ENCODE results near the gene CGNL1. TPM values are rescaled to one million over a fixed set of nuclear protein-coding genes. Genes with fewer than 3 reads are reported as not detected.
A peak's percentile ranks its signal among the peaks of the same experiment; 100 is the strongest.

CGNL1 gene
- total and polyA plus RNA-seq, 2 experiments from 2014 or later: 11.4 to 13.1 TPM

- Histone ChIP-seq H3K4me2 (no peak overlapping the region), H3K27me3 (no peaks in the 10 kb centered on the region), H3K4me3 (no peak overlapping the region), H3K36me3 (replicated peaks; ENCODE audit: insufficient read depth, low read depth) (no peaks in the 10 kb centered on the region), H3K4me1 (ENCODE audit: insufficient read depth) (peaks cover 23% of the 10 kb centered on the region), H4K20me1 (ENCODE audit: insufficient read depth, poor library complexity, severe bottlenecking) (no peaks in the 10 kb centered on the region), H3K79me2 (no peaks in the 10 kb centered on the region), H3K27ac (peak overlapping the region; percentile 60), H3K9me3 (ENCODE audit: low read depth) (no peaks in the 10 kb centered on the region), H2AFZ (no peak overlapping the region), H3K9me2 (replicated peaks; ENCODE audit: insufficient read depth) (no peaks in the 10 kb centered on the region)
- DNase-seq (ENCODE audit: low spot score): no peak
- WGBS (ENCODE audit: low lambda C conversion rate, missing lambda C conversion rate): 52% methylated on average over 3 of the region's 3 CpGs
- TF ChIP-seq EZH2phosphoT487 (IDR thresholded peaks at IDR 0.05; ENCODE audit: low read depth, severe bottlenecking, unreplicated experiment) (no peak), EZH2 (IDR thresholded peaks at IDR 0.05; ENCODE audit: borderline replicate concordance) (no peak)
- TF ChIP-seq, protein P1, sequence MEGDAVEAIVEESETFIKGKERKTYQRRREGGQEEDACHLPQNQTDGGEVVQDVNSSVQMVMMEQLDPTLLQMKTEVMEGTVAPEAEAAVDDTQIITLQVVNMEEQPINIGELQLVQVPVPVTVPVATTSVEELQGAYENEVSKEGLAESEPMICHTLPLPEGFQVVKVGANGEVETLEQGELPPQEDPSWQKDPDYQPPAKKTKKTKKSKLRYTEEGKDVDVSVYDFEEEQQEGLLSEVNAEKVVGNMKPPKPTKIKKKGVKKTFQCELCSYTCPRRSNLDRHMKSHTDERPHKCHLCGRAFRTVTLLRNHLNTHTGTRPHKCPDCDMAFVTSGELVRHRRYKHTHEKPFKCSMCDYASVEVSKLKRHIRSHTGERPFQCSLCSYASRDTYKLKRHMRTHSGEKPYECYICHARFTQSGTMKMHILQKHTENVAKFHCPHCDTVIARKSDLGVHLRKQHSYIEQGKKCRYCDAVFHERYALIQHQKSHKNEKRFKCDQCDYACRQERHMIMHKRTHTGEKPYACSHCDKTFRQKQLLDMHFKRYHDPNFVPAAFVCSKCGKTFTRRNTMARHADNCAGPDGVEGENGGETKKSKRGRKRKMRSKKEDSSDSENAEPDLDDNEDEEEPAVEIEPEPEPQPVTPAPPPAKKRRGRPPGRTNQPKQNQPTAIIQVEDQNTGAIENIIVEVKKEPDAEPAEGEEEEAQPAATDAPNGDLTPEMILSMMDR (IDR thresholded peaks at IDR 0.05; ENCODE audit: poor library complexity): no peak
Measured at GRCh38 chr15:57442335-57442734, 66.0 kb downstream of the CGNL1 start.

DNA sequence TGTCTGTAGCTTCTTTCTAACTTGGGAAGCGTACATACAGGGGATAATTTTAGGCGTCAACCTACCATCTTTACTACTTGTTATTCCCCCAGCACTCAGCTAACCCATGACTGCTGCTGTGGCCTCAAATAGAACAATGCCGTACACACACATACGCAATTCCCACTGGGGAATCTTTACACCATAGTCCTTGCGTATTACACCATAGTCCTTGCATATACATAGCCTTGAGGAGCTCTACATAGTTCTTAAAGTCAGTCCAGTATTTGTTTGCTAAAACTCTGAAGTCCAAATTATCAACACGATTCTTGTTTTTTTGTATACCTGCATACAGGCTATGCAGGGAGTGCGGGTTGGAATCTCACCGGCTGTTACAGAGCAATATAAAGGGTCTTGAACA, 67.2 kb downstream of the CGNL1 start:
- 99% methylated on average over 8 of the region's 8 CpGs for WGBS (ENCODE audit: low lambda C conversion rate, missing lambda C conversion rate)
- no peaks in the 10 kb centered on the region for H3K36me3 ChIP-seq (replicated peaks; ENCODE audit: insufficient read depth, low read depth)

GRCh38 chr15:57444877-57445513, 68.7 kb downstream of the CGNL1 start:
- no peak for TF ChIP-seq EZH2phosphoT487 (IDR thresholded peaks at IDR 0.05; ENCODE audit: low read depth, severe bottlenecking, unreplicated experiment)
- no peak for TF ChIP-seq EZH2 (IDR thresholded peaks at IDR 0.05; ENCODE audit: borderline replicate concordance)
- TF ChIP-seq, protein P1 (IDR thresholded peaks at IDR 0.05; ENCODE audit: poor library complexity): no peak
- WGBS (ENCODE audit: low lambda C conversion rate, missing lambda C conversion rate): 62% methylated on average over 5 of the region's 5 CpGs
- peaks cover 23% of the 10 kb centered on the region for H3K4me1 ChIP-seq (ENCODE audit: insufficient read depth)
- no peaks in the 10 kb centered on the region for H3K9me3 ChIP-seq (ENCODE audit: low read depth)
- H4K20me1 ChIP-seq (ENCODE audit: insufficient read depth, poor library complexity, severe bottlenecking): no peaks in the 10 kb centered on the region
- no peaks in the 10 kb centered on the region for H3K27me3 ChIP-seq
- H3K79me2 ChIP-seq: no peaks in the 10 kb centered on the region
- no peak overlapping the region for H3K4me3 ChIP-seq
- no peak overlapping the region for H2AFZ ChIP-seq
- no peak overlapping the region for H3K4me2 ChIP-seq
- DNase-seq (ENCODE audit: low spot score): no peak
- no peaks in the 10 kb centered on the region for H3K9me2 ChIP-seq (replicated peaks; ENCODE audit: insufficient read depth)
- H3K27ac ChIP-seq: peak overlapping the region; percentile 6
- H3K36me3 ChIP-seq (replicated peaks; ENCODE audit: insufficient read depth, low read depth): no peaks in the 10 kb centered on the region

More for the DNA sequence above, 67.2 kb downstream of the CGNL1 start:
- Histone ChIP-seq H3K79me2 (no peaks in the 10 kb centered on the region), H3K9me2 (replicated peaks; ENCODE audit: insufficient read depth) (no peaks in the 10 kb centered on the region), H3K27me3 (no peaks in the 10 kb centered on the region), H3K27ac (no peak overlapping the region), H3K4me2 (no peak overlapping the region), H3K4me3 (no peak overlapping the region), H4K20me1 (ENCODE audit: insufficient read depth, poor library complexity, severe bottlenecking) (no peaks in the 10 kb centered on the region), H3K4me1 (ENCODE audit: insufficient read depth) (peaks cover 23% of the 10 kb centered on the region), H2AFZ (no peak overlapping the region), H3K9me3 (ENCODE audit: low read depth) (no peaks in the 10 kb centered on the region)
- DNase-seq (ENCODE audit: low spot score): no peak
- TF ChIP-seq EZH2phosphoT487 (IDR thresholded peaks at IDR 0.05; ENCODE audit: low read depth, severe bottlenecking, unreplicated experiment) (no peak), EZH2 (IDR thresholded peaks at IDR 0.05; ENCODE audit: borderline replicate concordance) (no peak)
- TF ChIP-seq, protein P1 (IDR thresholded peaks at IDR 0.05; ENCODE audit: poor library complexity): no peak

Data from hepatocyte (in vitro differentiated cells).